Measurements from ENCODE around the gene EIF4G3. TPM values are rescaled to one million over a fixed set of nuclear protein-coding genes. Genes with fewer than 3 reads are reported as not detected.

The EIF4G3 gene
- total RNA-seq, 1 donor from 2014 or later, result 81.3 TPM

GRCh38 chr1:21100481-21100921 is 76.2 kb downstream of the EIF4G3 start:
- H3K4me1 Mint-ChIP-seq, result peaks cover 7% of the 10 kb centered on the region
- no peak overlapping the region for H3K4me3 Mint-ChIP-seq
- CTCF ChIA-PET, result no interaction called here
- ATAC-seq (ENCODE audit: low read depth) (no peak), DNase-seq (no peak)
- intact Hi-C loops (cut with micrococcal nuclease), result no loop called here
- H3K9me3 Mint-ChIP-seq, result no peaks in the 10 kb centered on the region
- peak overlapping the region; percentile 59 for H3K27ac Mint-ChIP-seq
- no peak for TF ChIP-seq CTCF (IDR thresholded peaks at IDR 0.05)
- POLR2A ChIA-PET, result no interaction called here
- no peaks in the 10 kb centered on the region for H3K27me3 Mint-ChIP-seq
- peaks cover 43% of the 10 kb centered on the region for H3K36me3 Mint-ChIP-seq (ENCODE audit: low read depth)

- Mint-ChIP-seq H3K36me3 (ENCODE audit: low read depth) (peaks cover 43% of the 10 kb centered on the region), H3K27ac (no peak overlapping the region), H3K27me3 (no peaks in the 10 kb centered on the region), H3K9me3 (no peaks in the 10 kb centered on the region), H3K4me1 (peaks cover 7% of the 10 kb centered on the region), H3K4me3 (no peak overlapping the region)
- CTCF ChIA-PET, result no interaction called here
- DNase-seq, result no peak
- POLR2A ChIA-PET, result no interaction called here
- TF ChIP-seq CTCF (IDR thresholded peaks at IDR 0.05), result no peak
- ATAC-seq (ENCODE audit: low read depth), result no peak
- intact Hi-C loops (cut with micrococcal nuclease), result no loop called here
Observed at GRCh38 chr1:21099869-21100131, 76.9 kb downstream of the EIF4G3 start.

DNA sequence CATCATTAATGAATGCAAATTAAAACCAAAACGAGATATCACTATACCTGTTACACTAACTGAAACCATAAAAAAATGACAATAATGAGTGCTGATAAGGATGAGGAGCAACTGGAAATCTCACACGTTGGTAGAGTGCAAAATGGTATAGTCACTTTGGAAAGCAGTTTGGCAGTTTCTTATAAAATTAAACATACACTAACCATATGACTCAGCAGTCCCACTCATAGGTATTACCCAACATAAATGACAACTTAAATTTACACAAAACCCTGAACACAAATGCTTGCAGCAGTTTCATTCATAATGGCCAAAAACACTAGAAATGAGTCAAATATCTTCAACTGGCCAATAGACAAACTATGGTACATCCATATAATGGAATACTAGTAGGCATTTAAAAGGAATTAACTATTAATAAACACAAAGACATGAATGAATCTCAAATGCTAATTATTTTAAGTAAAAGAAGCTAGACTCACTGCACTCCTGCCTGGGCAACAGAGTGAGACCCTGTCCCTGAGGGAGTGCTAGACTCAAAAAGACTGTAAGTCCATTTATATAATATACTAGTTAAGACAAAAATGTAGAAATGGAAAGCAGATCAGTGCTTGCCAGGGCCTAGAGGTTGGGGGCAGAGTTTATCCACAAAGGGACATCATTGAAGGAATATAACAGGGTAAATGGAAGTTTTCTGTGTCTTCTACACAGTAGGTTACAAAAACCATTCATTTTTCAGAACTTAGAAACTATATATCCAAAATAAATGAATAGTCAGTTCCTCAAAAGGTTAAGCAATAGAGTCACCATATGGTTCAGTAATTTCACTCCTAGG is 77.4 kb downstream of the EIF4G3 start:
- TF ChIP-seq CTCF (IDR thresholded peaks at IDR 0.05), result no peak
- ChIA-PET CTCF (no interaction called here), POLR2A (no interaction called here)
- Mint-ChIP-seq H3K4me1 (peaks cover 7% of the 10 kb centered on the region), H3K9me3 (no peaks in the 10 kb centered on the region), H3K4me3 (no peak overlapping the region), H3K27ac (no peak overlapping the region), H3K36me3 (ENCODE audit: low read depth) (peaks cover 41% of the 10 kb centered on the region), H3K27me3 (no peaks in the 10 kb centered on the region)
- ATAC-seq (ENCODE audit: low read depth) (no peak), DNase-seq (no peak)
- intact Hi-C loops (cut with micrococcal nuclease), result no loop called here

DNA sequence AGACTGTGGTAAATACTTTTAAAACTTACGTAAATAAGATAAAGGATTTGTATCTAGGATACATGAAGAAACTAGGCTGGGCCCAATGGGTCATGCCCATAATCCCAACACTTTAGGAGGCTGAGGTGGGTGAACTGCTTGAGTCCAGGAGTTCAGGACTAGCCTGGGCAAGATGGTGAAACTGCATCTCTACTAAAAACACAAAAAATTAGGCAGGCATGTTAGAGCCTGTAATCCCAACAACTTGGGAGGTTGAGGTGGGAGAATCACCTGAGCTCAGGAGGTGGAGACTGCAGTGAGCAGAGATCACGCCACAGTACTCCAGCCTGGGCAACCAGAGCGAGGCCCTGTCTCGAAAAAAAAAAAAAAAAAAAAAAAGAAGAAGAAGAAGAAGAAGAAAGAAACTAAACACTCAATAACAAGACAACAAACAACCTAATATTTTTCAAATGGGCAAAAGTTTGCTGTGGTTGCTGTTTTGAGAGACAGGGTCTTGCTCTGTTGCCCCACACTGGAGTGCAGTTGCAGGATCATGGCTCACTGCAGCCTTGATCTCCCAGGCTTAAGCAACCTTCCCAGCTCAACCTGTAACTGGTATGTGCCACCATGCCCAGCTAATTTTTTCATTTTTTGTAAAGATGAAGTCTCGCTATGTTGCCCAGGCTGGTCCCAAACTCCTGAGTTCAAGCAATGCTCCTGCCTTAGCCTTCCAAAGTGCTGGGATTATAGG is 78.3 kb downstream of the EIF4G3 start:
- no peak overlapping the region for H3K27ac Mint-ChIP-seq
- H3K36me3 Mint-ChIP-seq (ENCODE audit: low read depth), result peaks cover 42% of the 10 kb centered on the region
- intact Hi-C loops (cut with micrococcal nuclease), result no loop called here
- POLR2A ChIA-PET, result no interaction called here
- ATAC-seq (ENCODE audit: low read depth) (no peak), DNase-seq (no peak)
- no peaks in the 10 kb centered on the region for H3K9me3 Mint-ChIP-seq
- TF ChIP-seq CTCF (IDR thresholded peaks at IDR 0.05), result no peak
- H3K27me3 Mint-ChIP-seq, result no peaks in the 10 kb centered on the region
- H3K4me3 Mint-ChIP-seq, result no peak overlapping the region
- peaks cover 7% of the 10 kb centered on the region for H3K4me1 Mint-ChIP-seq
- CTCF ChIA-PET, result no interaction called here

- H3K27me3 Mint-ChIP-seq, result no peaks in the 10 kb centered on the region
- H3K36me3 Mint-ChIP-seq (ENCODE audit: low read depth), result peaks cover 43% of the 10 kb centered on the region
- TF ChIP-seq CTCF (IDR thresholded peaks at IDR 0.05), result no peak
- DNase-seq, result no peak
- intact Hi-C loops (cut with micrococcal nuclease), result no loop called here
- POLR2A ChIA-PET, result no interaction called here
- H3K4me1 Mint-ChIP-seq, result peaks cover 7% of the 10 kb centered on the region
- CTCF ChIA-PET, result no interaction called here
- H3K4me3 Mint-ChIP-seq, result no peak overlapping the region
- ATAC-seq (ENCODE audit: low read depth), result no peak
- H3K9me3 Mint-ChIP-seq, result no peaks in the 10 kb centered on the region
- H3K27ac Mint-ChIP-seq, result no peak overlapping the region
Observed at GRCh38 chr1:21097729-21098128, 79.0 kb downstream of the EIF4G3 start.
